RWPE2 (cell line): Measurements from ENCODE around the gene ZW10.

Source experiments
- ATAC-seq: fragments of 200-7000 bp; cut with Tn5 transposase; 3 replicates; pipeline ENCODE4 v1.9.1; 2021; ENCODE audit warnings: low read depth
- DNase-seq: peaks from one replicate; pipeline ENCODE4 v3.0.0-alpha.2; 2020; ENCODE audit warnings: low spot score
- H3K27ac ChIP-seq: fragments of 450-650 bp; 2 replicates; pipeline ENCODE4 v1.5.1; 2017; ENCODE audit warnings: mild to moderate bottlenecking; ENCODE audit not compliant: poor library complexity, severe bottlenecking
- H3K27me3 ChIP-seq: fragments of 250-450 bp; sonication (Bioruptor Pico); 2 replicates; pipeline ENCODE4 v1.5.1; 2021; ENCODE audit warnings: mild to moderate bottlenecking, moderate library complexity; ENCODE audit not compliant: insufficient read depth, poor library complexity, severe bottlenecking
- H3K36me3 ChIP-seq: fragments of 250-450 bp; sonication (Bioruptor Pico); 2 replicates; pipeline ENCODE4 v1.5.1; 2020; ENCODE audit warnings: low read depth, mild to moderate bottlenecking, moderate library complexity
- H3K4me1 ChIP-seq: fragments of 250-450 bp; sonication (Bioruptor Pico); 2 replicates; pipeline ENCODE4 v1.5.1; 2021; ENCODE audit warnings: mild to moderate bottlenecking, moderate library complexity; ENCODE audit not compliant: insufficient read depth, poor library complexity, severe bottlenecking
- H3K4me3 ChIP-seq: fragments of 250-450 bp; sonication (Bioruptor Pico); 2 replicates; pipeline ENCODE4 v1.5.1; 2021; ENCODE audit warnings: mild to moderate bottlenecking, moderate library complexity; ENCODE audit not compliant: severe bottlenecking
- H3K9me3 ChIP-seq: fragments of 250-450 bp; sonication (Bioruptor Pico); 2 replicates; pipeline ENCODE4 v1.5.1; 2021; ENCODE audit warnings: mild to moderate bottlenecking, moderate library complexity; ENCODE audit not compliant: severe bottlenecking
- CTCF ChIP-seq: fragments of 450-650 bp; IDR thresholded peaks from one replicate; pipeline ENCODE4 v1.5.1; 2017; ENCODE audit warnings: mild to moderate bottlenecking, moderate library complexity; ENCODE audit not compliant: poor library complexity, severe bottlenecking

ZW10 gene

GRCh38 chr11:113701491-113701890 lies 72.0 kb downstream of the ZW10 start:
- ATAC-seq (no peak), DNase-seq (no peak)
- Histone ChIP-seq H3K4me3 (no peak overlapping the region), H3K27ac (no peak overlapping the region), H3K27me3 (no peaks in the 10 kb centered on the region), H3K4me1 (no peaks in the 10 kb centered on the region), H3K9me3 (no peaks in the 10 kb centered on the region), H3K36me3 (no peaks in the 10 kb centered on the region)
- no peak for TF ChIP-seq CTCF

DNA sequence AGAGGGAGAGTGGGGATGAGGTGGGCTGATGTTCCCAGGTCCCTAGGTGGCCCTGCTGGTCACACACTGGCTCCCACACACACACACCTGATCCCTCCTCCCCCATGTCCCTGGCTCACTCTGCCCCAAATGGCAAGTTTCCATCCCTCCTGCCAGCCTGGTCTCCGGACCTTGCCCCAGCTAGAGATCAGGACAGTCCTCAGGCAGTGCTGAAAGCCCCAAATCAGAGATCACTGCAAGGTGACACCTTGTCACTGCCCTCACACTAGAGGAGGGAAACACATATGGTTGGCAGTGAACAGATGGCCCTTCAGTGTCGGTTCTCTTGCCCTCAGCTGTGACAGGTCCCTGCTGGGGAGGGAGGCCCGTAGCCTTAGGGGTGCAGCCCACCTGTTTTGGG lies 75.0 kb downstream of the ZW10 start:
- DNase-seq (no peak), ATAC-seq (no peak)
- H3K4me1 ChIP-seq, result no peaks in the 10 kb centered on the region
- H3K27ac ChIP-seq, result no peak overlapping the region
- no peaks in the 10 kb centered on the region for H3K27me3 ChIP-seq
- H3K4me3 ChIP-seq, result no peak overlapping the region
- no peak for TF ChIP-seq CTCF
- H3K9me3 ChIP-seq, result no peaks in the 10 kb centered on the region
- H3K36me3 ChIP-seq, result no peaks in the 10 kb centered on the region

- no peak overlapping the region for H3K27ac ChIP-seq
- no peaks in the 10 kb centered on the region for H3K27me3 ChIP-seq
- ATAC-seq (no peak), DNase-seq (no peak)
- H3K36me3 ChIP-seq, result no peaks in the 10 kb centered on the region
- no peaks in the 10 kb centered on the region for H3K9me3 ChIP-seq
- H3K4me1 ChIP-seq, result no peaks in the 10 kb centered on the region
- no peak overlapping the region for H3K4me3 ChIP-seq
- TF ChIP-seq CTCF, result no peak
Observed at GRCh38 chr11:113697756-113698407, 75.6 kb downstream of the ZW10 start.

GRCh38 chr11:113697111-113697510 lies 76.4 kb downstream of the ZW10 start:
- no peak overlapping the region for H3K4me3 ChIP-seq
- DNase-seq, result no peak
- no peak for ATAC-seq
- H3K4me1 ChIP-seq, result no peaks in the 10 kb centered on the region
- H3K9me3 ChIP-seq, result no peaks in the 10 kb centered on the region
- no peak overlapping the region for H3K27ac ChIP-seq
- no peaks in the 10 kb centered on the region for H3K27me3 ChIP-seq
- H3K36me3 ChIP-seq, result no peaks in the 10 kb centered on the region
- no peak for TF ChIP-seq CTCF

DNA sequence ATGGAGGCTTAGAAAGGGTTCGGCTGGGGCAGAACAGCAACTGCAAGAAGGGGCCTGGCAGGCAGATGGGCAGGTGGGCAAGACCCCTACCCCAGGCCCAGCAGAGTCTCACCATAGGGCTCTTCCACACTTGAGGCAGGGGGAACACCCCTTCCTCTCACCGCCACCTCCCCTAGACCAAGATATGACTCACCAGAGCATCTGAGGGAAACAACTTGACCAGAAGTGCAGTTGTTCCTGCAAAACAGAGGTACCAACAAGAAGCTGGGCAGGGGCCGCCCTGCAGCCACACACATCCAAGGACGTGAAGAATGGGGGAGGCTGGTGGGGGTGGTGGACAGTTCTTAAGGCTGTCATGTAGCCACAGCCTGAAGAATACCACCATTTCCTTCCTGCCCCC lies 78.3 kb downstream of the ZW10 start:
- Histone ChIP-seq H3K27ac (no peak overlapping the region), H3K9me3 (no peaks in the 10 kb centered on the region), H3K36me3 (no peaks in the 10 kb centered on the region), H3K4me1 (peaks cover 7% of the 10 kb centered on the region), H3K4me3 (no peak overlapping the region), H3K27me3 (no peaks in the 10 kb centered on the region)
- ATAC-seq (no peak), DNase-seq (no peak)
- TF ChIP-seq CTCF, result no peak
